Lower leg skin (tissue), 3 donors: ENCODE data around the gene OR5AP2.

Source experiments
- CTCF ChIP-seq, 3 donors: fragments of 450-650 bp; IDR thresholded peaks; one replicate each; pipeline ENCODE4 v1.5.1; 2016; ENCODE audit warnings: antibody characterized with exemption in 3 of 3, mild to moderate bottlenecking in 3 of 3, moderate library complexity in 2 of 3
- POLR2A ChIP-seq, 2 donors: fragments of 450-650 bp; IDR thresholded peaks; one replicate each; pipeline ENCODE4 v1.6.1; 2016 to 2017; ENCODE audit warnings: antibody characterized with exemption in 2 of 2, mild to moderate bottlenecking in 1 of 2, moderate library complexity in 1 of 2

GRCh38 chr11:56642339-56642738, at the start of gene OR5AP2:
- TF ChIP-seq CTCF (IDR thresholded peaks at IDR 0.05), result no peak
- no peak for TF ChIP-seq POLR2A (IDR thresholded peaks at IDR 0.05)
